Muscle layer of colon (tissue), 2 donors: Measurements from ENCODE around the gene CNR2.

Experiments used
- H3K27ac ChIP-seq: one replicate; pipeline ENCODE4 v1.7.0; 2013; ENCODE audit warnings: low read depth, mild to moderate bottlenecking, low read length, moderate library complexity
- H3K27me3 ChIP-seq, 2 donors: one replicate each; pipeline ENCODE4 v1.7.0; 2013; ENCODE audit warnings: low read length in 2 of 2, mild to moderate bottlenecking in 2 of 2; ENCODE audit not compliant: insufficient read depth in 2 of 2, control insufficient read depth in 1 of 2
- H3K36me3 ChIP-seq: one replicate; pipeline ENCODE4 v1.7.0; 2013; ENCODE audit warnings: mild to moderate bottlenecking, low read length; ENCODE audit not compliant: insufficient read depth
- H3K4me1 ChIP-seq: one replicate; pipeline ENCODE4 v1.7.0; 2013; ENCODE audit warnings: mild to moderate bottlenecking, low read length; ENCODE audit not compliant: insufficient read depth
- H3K4me3 ChIP-seq, 2 donors: one replicate each; pipeline ENCODE4 v1.7.0; 2013; ENCODE audit warnings: low read length in 2 of 2, low read depth in 1 of 2, mild to moderate bottlenecking in 1 of 2, moderate library complexity in 1 of 2
- H3K9ac ChIP-seq: one replicate; pipeline ENCODE4 v1.7.0; 2013; ENCODE audit warnings: low read length
- H3K9me3 ChIP-seq: one replicate; pipeline ENCODE4 v1.7.0; 2013; ENCODE audit warnings: mild to moderate bottlenecking, low read length
- donor health status: abdominal sarcoma.
- donor health status: Adenocarcinoma of cecum.

CNR2 gene

DNA sequence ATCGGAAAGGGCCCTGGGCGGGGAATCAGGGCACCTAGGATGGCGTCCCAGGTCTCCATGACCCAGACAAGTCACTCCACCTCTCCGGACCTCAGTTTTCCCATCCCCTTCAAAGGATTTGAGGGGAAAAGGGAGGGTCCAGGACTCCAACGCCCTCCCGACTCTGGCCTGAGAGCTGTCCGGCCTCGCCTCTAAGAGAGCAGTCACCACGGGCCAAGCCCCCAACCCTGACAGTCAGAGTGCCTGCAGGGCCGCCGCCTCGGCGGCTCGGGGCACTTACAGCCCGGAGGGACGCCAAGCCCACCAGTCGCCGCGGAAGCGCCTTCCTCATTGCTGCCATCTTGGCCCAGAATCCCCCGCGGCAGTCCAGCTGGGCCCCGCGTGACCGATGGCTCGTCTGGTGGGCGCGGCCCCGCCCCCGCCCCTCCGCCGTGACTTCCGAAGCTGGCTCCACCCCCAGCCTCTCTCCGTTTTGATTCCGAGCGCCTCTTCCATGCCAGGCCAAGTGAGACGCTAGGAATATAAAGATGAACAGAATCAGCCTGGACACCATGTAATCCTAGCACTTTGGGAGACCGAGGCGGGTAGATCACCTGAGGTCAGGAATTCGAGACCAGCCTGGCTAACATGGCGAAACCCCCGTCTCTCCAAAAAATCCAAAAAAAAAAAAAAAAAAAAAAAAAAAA is 87.9 kb downstream of the CNR2 start, which contains the start of gene HMGCL:
HMGCL (minus strand) TSS at position 354 of the 686 bp plus-strand sequence; CDS start at position 340, 14 bp downstream.
- H3K9me3 ChIP-seq, result no peaks in the 10 kb centered on the region
- H3K36me3 ChIP-seq, result no peaks in the 10 kb centered on the region
- H3K27me3 ChIP-seq, result no peaks in the 10 kb centered on the region
- H3K4me3 ChIP-seq, result peak within 1 kb of the TSS; percentile 91 to 100
- H3K27ac ChIP-seq, result peak within 1 kb of the TSS; percentile 81
- peak within 1 kb of the TSS; percentile 100 for H3K9ac ChIP-seq
- peaks cover 12% of the 10 kb centered on the region for H3K4me1 ChIP-seq

DNA sequence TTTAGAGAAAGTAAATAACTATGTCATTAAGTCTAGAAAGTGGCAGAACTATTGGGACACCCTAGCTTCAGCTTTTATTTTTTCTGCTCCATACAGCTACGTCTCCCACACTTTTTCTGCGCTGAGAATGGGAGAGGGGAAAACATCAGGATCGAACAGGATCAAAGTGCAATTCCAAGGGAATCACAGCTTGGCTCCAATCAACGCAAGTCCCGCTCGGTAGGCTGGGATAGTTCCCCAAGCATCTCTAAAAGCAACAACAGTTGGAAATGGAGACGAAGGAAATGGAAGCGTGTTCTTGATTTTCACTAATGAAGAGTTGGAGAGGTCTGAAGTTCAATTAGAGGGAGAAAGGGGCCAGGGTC is 88.5 kb downstream of the CNR2 start:
- peak overlapping the region; percentile 91 to 100 for H3K4me3 ChIP-seq
- H3K36me3 ChIP-seq, result no peaks in the 10 kb centered on the region
- H3K27me3 ChIP-seq, result no peaks in the 10 kb centered on the region
- peak overlapping the region; percentile 100 for H3K9ac ChIP-seq
- peaks cover 12% of the 10 kb centered on the region for H3K4me1 ChIP-seq
- no peaks in the 10 kb centered on the region for H3K9me3 ChIP-seq
- H3K27ac ChIP-seq, result peak overlapping the region; percentile 81

DNA sequence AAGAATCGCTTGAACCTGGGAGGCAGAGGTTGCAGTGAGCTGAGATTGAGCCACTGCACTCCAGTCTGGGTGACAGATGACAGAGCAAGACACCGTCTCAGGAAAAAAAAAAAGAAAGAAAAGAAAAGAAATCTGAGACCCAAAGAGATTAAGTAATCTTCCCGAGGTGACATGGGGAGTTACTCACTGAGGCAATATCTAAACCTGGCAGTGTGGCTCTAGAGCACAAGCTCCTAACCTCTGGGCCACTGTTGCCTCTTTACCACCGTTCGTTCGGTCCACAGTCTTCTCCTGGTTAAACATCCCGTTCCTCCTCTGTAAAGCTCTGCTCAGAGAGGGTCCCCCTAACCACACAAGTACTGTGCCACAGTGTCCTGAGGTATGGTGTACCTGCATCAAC is 89.4 kb downstream of the CNR2 start:
- H3K27me3 ChIP-seq, result no peaks in the 10 kb centered on the region
- no peaks in the 10 kb centered on the region for H3K9me3 ChIP-seq
- H3K4me3 ChIP-seq, result no peak overlapping the region
- H3K36me3 ChIP-seq, result no peaks in the 10 kb centered on the region
- no peak overlapping the region for H3K27ac ChIP-seq
- H3K4me1 ChIP-seq, result peaks cover 12% of the 10 kb centered on the region
- H3K9ac ChIP-seq, result no peak overlapping the region
